HL-60 (cell line): ENCODE data around the gene INSM1.
A peak's percentile ranks its signal among the peaks of the same experiment; 100 is the strongest.

Experiments used
- DNase-seq, 2 experiments: peaks; one replicate each; pipeline ENCODE4 v3.0.0-alpha.2; 2010 to 2020; ENCODE audit warnings: low read depth in 1 of 2, low spot score in 1 of 2
- H3K27ac ChIP-seq: fragments of 250-450 bp; sonication (Bioruptor Pico); replicated peaks from 2 replicates; pipeline ENCODE4 v1.5.1; 2020; ENCODE audit warnings: mild to moderate bottlenecking, moderate library complexity
- H3K27me3 ChIP-seq: fragments of 250-450 bp; sonication (Bioruptor Pico); 2 replicates; pipeline ENCODE4 v1.5.1; 2021; ENCODE audit warnings: mild to moderate bottlenecking, moderate library complexity; ENCODE audit not compliant: insufficient read depth, poor library complexity, severe bottlenecking
- H3K4me3 ChIP-seq: replicated peaks from 2 replicates; pipeline ENCODE4 v1.5.1; 2011; ENCODE audit warnings: mild to moderate bottlenecking, control low read depth, low read length; ENCODE audit not compliant: insufficient read depth
- GABPA ChIP-seq: IDR thresholded peaks from 2 replicates; pipeline ENCODE4 v1.6.1; 2012; ENCODE audit warnings: low read depth
- POLR2AphosphoS5 ChIP-seq: IDR thresholded peaks from 2 replicates; pipeline ENCODE4 v1.6.1; 2012; ENCODE audit warnings: low read depth
- SPI1 ChIP-seq: IDR thresholded peaks from 2 replicates; pipeline ENCODE4 v1.6.1; 2012; ENCODE audit warnings: low read depth, mild to moderate bottlenecking, borderline replicate concordance
- TF ChIP-seq, protein P1 (sequence below): IDR thresholded peaks from one replicate; pipeline ENCODE4 v1.5.1; 2011; ENCODE audit warnings: low read length, control low read depth, inconsistent platforms; ENCODE audit not compliant: insufficient read depth
- TF ChIP-seq, protein P2 (sequence below): IDR thresholded peaks from 2 replicates; pipeline ENCODE4 v1.6.1; 2012; ENCODE audit warnings: low read depth; ENCODE audit not compliant: insufficient replicate concordance

INSM1 gene

DNA sequence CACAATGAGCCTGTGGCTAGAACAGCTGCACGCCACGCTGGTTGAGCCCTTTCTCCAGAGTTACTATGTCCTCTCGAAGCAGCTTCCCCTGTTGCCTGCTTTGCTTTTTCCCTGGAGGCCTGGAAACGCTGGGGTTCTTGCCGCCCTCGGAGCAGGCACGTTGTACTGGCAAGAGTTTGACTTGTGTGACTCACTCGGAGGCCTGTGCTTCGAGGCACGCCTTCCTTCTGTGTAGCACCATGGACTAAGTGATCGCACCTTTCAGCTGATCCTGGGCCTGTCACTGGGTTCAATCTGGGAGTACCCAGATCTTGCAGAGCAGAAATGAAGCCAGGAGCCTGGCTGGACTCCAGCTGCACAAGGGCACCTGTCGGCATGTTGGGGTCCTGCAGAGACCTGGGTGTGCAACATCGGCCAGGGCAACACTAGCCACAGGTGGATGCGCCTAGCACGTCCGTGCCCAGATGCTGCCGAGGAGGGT lies 5.2 kb downstream of the INSM1 start:
- Histone ChIP-seq H3K27ac (no peak overlapping the region), H3K4me3 (no peak overlapping the region), H3K27me3 (peaks cover 57% of the 10 kb centered on the region)
- TF ChIP-seq, protein P1, sequence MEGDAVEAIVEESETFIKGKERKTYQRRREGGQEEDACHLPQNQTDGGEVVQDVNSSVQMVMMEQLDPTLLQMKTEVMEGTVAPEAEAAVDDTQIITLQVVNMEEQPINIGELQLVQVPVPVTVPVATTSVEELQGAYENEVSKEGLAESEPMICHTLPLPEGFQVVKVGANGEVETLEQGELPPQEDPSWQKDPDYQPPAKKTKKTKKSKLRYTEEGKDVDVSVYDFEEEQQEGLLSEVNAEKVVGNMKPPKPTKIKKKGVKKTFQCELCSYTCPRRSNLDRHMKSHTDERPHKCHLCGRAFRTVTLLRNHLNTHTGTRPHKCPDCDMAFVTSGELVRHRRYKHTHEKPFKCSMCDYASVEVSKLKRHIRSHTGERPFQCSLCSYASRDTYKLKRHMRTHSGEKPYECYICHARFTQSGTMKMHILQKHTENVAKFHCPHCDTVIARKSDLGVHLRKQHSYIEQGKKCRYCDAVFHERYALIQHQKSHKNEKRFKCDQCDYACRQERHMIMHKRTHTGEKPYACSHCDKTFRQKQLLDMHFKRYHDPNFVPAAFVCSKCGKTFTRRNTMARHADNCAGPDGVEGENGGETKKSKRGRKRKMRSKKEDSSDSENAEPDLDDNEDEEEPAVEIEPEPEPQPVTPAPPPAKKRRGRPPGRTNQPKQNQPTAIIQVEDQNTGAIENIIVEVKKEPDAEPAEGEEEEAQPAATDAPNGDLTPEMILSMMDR: no peak
- no peak for DNase-seq

DNA sequence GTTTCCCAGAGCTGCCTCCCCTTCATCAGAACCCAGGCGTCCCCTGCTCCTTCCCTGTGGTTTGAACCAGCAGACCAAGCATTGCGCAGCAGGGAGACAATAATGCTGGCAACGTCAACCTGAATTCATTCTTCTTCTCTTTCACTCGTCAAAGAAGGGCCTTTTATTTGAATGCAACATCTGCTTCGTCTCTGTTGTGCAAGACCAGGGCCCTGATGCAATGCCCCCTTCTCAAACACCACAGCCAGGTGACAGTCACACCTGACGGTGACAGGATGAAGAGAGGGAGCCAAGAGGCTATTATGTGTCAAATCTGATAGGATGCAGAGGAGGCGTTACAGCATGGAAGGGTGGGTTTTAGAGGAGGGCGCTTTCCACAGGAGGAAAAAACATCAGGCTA lies 8.0 kb downstream of the INSM1 start:
- peak in 1 of 2 experiments; percentile 42 for DNase-seq
- TF ChIP-seq GABPA (no peak), SPI1 (no peak), POLR2AphosphoS5 (no peak)
- TF ChIP-seq, protein P2, sequence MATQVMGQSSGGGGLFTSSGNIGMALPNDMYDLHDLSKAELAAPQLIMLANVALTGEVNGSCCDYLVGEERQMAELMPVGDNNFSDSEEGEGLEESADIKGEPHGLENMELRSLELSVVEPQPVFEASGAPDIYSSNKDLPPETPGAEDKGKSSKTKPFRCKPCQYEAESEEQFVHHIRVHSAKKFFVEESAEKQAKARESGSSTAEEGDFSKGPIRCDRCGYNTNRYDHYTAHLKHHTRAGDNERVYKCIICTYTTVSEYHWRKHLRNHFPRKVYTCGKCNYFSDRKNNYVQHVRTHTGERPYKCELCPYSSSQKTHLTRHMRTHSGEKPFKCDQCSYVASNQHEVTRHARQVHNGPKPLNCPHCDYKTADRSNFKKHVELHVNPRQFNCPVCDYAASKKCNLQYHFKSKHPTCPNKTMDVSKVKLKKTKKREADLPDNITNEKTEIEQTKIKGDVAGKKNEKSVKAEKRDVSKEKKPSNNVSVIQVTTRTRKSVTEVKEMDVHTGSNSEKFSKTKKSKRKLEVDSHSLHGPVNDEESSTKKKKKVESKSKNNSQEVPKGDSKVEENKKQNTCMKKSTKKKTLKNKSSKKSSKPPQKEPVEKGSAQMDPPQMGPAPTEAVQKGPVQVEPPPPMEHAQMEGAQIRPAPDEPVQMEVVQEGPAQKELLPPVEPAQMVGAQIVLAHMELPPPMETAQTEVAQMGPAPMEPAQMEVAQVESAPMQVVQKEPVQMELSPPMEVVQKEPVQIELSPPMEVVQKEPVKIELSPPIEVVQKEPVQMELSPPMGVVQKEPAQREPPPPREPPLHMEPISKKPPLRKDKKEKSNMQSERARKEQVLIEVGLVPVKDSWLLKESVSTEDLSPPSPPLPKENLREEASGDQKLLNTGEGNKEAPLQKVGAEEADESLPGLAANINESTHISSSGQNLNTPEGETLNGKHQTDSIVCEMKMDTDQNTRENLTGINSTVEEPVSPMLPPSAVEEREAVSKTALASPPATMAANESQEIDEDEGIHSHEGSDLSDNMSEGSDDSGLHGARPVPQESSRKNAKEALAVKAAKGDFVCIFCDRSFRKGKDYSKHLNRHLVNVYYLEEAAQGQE: no peak
- TF ChIP-seq, protein P1: no peak
- H3K27me3 ChIP-seq: peaks cover 40% of the 10 kb centered on the region

DNA sequence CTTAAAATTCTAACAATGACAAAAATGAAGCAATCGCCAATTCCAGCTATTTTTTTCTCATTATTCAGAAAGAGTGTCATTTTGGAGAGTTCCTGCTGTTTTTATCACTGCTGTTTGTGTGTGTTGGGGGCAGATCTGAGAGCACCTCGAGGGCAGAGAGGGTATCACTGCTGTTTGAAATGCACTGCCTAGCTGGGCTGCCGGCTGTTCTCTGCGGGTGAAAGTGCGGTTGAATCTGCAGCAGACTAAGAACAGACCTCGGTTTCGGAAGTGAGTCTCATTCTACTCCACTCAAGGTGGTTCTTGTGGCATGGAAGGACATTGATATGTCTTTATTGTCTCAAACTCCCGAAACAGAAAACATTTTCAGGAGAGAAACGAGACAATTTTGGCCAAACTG lies 18.3 kb downstream of the INSM1 start:
- DNase-seq: no peak
- TF ChIP-seq, protein P1: no peak
- TF ChIP-seq, protein P2: no peak
- no peak for TF ChIP-seq SPI1
- no peak; the same call in 1 of the 2 replicates for TF ChIP-seq POLR2AphosphoS5
- TF ChIP-seq GABPA: no peak
- no peaks in the 10 kb centered on the region for H3K27me3 ChIP-seq
- H3K27ac ChIP-seq: no peak overlapping the region
- H3K4me3 ChIP-seq: no peak overlapping the region

More for the DNA sequence above, 8.0 kb downstream of the INSM1 start:
- Histone ChIP-seq H3K4me3 (no peak overlapping the region), H3K27ac (no peak overlapping the region)

DNA sequence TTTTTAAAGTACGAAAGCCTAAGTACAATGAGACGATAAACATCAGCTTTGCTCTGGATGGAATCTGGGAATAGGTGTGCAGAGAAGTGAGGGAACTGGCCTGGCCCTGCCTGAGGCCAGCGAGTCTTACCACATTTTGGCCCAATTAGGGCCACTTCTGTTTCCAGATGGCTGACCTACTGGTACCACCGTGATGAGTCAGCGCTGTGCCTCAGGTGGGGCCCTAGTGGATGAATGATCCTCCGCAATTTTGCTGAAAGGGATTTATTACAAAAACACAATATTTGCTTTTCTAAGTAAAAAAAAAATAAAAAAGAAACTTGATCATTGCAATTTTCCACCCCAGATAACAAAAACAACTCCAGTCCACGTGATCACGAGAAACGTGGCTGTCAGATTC lies 22.5 kb downstream of the INSM1 start:
- no peak overlapping the region for H3K4me3 ChIP-seq
- TF ChIP-seq POLR2AphosphoS5: no peak
- TF ChIP-seq GABPA: no peak
- TF ChIP-seq, protein P1: no peak
- TF ChIP-seq SPI1: no peak
- TF ChIP-seq, protein P2: no peak
- H3K27me3 ChIP-seq: no peaks in the 10 kb centered on the region
- no peak overlapping the region for H3K27ac ChIP-seq
- no peak for DNase-seq
